HepG2 (cell line): ENCODE measurements around the gene TOR4A. TPM values are rescaled to one million over a fixed set of nuclear protein-coding genes. Genes with fewer than 3 reads are reported as not detected.
A peak's percentile ranks its signal among the peaks of the same experiment; 100 is the strongest.

ENCODE experiments used
- ATAC-seq: fragments of 200-7000 bp; cut with Tn5 transposase; 3 replicates; pipeline ENCODE4 v1.9.1; 2020; ENCODE audit warnings: mild to moderate bottlenecking, moderate library complexity
- BruUV-seq: library from RNA; stranded (reverse); fragments of 400-500 nt; replicated peaks from 2 replicates; lab custom pipeline; 2021; lab: Mats Ljungman, UMichigan
- CTCF ChIA-PET: fragments of 300-600 bp; formaldehyde crosslinking; extraction: SDS; loops from one replicate; lab custom pipeline; 2021; ENCODE audit warnings: low total read pairs, inconsistent platforms, low intra/inter-chr PET ratio; lab: Yijun Ruan, JAX
- POLR2A ChIA-PET: fragments of 350-600 bp; sonication (Branson Sonifier 250); formaldehyde crosslinking; loops from one replicate; lab custom pipeline; 2020; ENCODE audit warnings: antibody characterized with exemption, inconsistent platforms; lab: Yijun Ruan, JAX
- DNase-seq: peaks from one replicate; pipeline ENCODE4 v3.0.0-alpha.2; 2015; ENCODE audit warnings: low spot score
- FAIRE-seq: peaks from 3 replicates; lab custom pipeline; 2011; peaks lifted over from hg19 to GRCh38; lab: Jason Lieb, UNC
- H2AFZ ChIP-seq: one replicate; pipeline ENCODE4 v1.6.1; 2011; ENCODE audit warnings: low read length, inconsistent platforms
- H3K27ac ChIP-seq: fragments of 300-600 bp; 3 replicates; pipeline ENCODE4 v1.8.0; 2011; ENCODE audit warnings: mixed run types, mild to moderate bottlenecking, mixed read lengths, low read length, inconsistent platforms; ENCODE audit not compliant: insufficient read depth; ENCODE audit errors: extremely low read length
- H3K27me3 ChIP-seq, 2 experiments: fragments of 200-600 bp in 1 of 2; 2 replicates in 1 of 2; 3 replicates in 1 of 2; pipeline versions ENCODE4 v1.6.0 to v1.8.0; 2011; ENCODE audit warnings: low read length in 2 of 2, mild to moderate bottlenecking in 2 of 2, moderate library complexity in 2 of 2, inconsistent platforms in 1 of 2; ENCODE audit not compliant: insufficient read depth in 2 of 2, control insufficient read depth in 1 of 2
- H3K36me3 ChIP-seq, 2 experiments: fragments of 200-600 bp in 1 of 2; replicated peaks in 1 of 2; 2 replicates in 1 of 2; 3 replicates in 1 of 2; pipeline versions ENCODE4 v1.5.1 to v1.8.0; 2011; ENCODE audit warnings: low read length in 2 of 2, inconsistent platforms in 1 of 2; ENCODE audit not compliant: insufficient read depth in 2 of 2, control insufficient read depth in 1 of 2
- H3K4me1 ChIP-seq: 2 replicates; pipeline ENCODE4 v1.5.1; 2012; ENCODE audit warnings: low read length, inconsistent platforms; ENCODE audit not compliant: insufficient read depth
- H3K4me2 ChIP-seq: 2 replicates; pipeline ENCODE4 v1.6.0; 2011; ENCODE audit warnings: low read depth, low read length, inconsistent platforms
- H3K4me3 ChIP-seq, 3 experiments: fragments of 200-600 bp in 1 of 3; sonication (generic), shearing (Covaris generic) in 1 of 3; replicated peaks in 1 of 3; 2 replicates each; pipeline ENCODE4 v1.5.1; 2011 to 2016; ENCODE audit warnings: low read length in 3 of 3, inconsistent platforms in 2 of 3, low read depth in 2 of 3, mild to moderate bottlenecking in 2 of 3, control low read depth in 1 of 3, mixed read lengths in 1 of 3; ENCODE audit not compliant: insufficient read depth in 1 of 3
- H3K79me2 ChIP-seq: one replicate; pipeline ENCODE4 v1.6.1; 2011; ENCODE audit warnings: low read length, inconsistent platforms; ENCODE audit not compliant: insufficient read depth
- H3K9ac ChIP-seq: 2 replicates; pipeline ENCODE4 v1.6.0; 2011; ENCODE audit warnings: mild to moderate bottlenecking, low read depth, low read length, inconsistent platforms; ENCODE audit not compliant: insufficient read depth
- H3K9me3 ChIP-seq: 2 replicates; pipeline ENCODE4 v1.5.1; 2012; ENCODE audit warnings: mild to moderate bottlenecking, low read length
- H4K20me1 ChIP-seq: 2 replicates; pipeline ENCODE4 v1.6.0; 2011; ENCODE audit warnings: inconsistent platforms, mild to moderate bottlenecking, low read length, moderate library complexity; ENCODE audit not compliant: insufficient read depth
- CCDC6 ChIP-seq: sonication (generic); formaldehyde crosslinking; IDR thresholded peaks from 2 replicates; pipeline ENCODE4 v1.8.1; 2022; ENCODE audit warnings: mild to moderate bottlenecking, missing genetic modification reagents, moderate library complexity
- GABPB1 ChIP-seq: IDR thresholded peaks from 2 replicates; pipeline ENCODE4 v1.6.1; 2016; ENCODE audit warnings: mild to moderate bottlenecking, missing genetic modification reagents, moderate library complexity, missing compliant biosample characterization
- HIVEP1 ChIP-seq: sonication (generic); formaldehyde crosslinking; IDR thresholded peaks from 2 replicates; pipeline ENCODE4 v1.4.0; 2020; ENCODE audit warnings: mild to moderate bottlenecking, missing genetic modification reagents
- KDM2A ChIP-seq: sonication (generic); formaldehyde crosslinking; IDR thresholded peaks from 2 replicates; pipeline ENCODE4 v1.4.0; 2020; ENCODE audit warnings: low read depth, missing genetic modification reagents, borderline replicate concordance
- PHF21A ChIP-seq: sonication (generic); formaldehyde crosslinking; IDR thresholded peaks from 2 replicates; pipeline ENCODE4 v1.5.0; 2020; ENCODE audit warnings: mild to moderate bottlenecking, missing genetic modification reagents
- RAD21 ChIP-seq: fragments of 450-650 bp; formaldehyde crosslinking; IDR thresholded peaks from 2 replicates; pipeline ENCODE4 v1.5.0; 2020; ENCODE audit warnings: mild to moderate bottlenecking
- SOX13 ChIP-seq, 3 experiments: fragments of 450-650 bp in 1 of 3; sonication (generic) in 1 of 3; formaldehyde crosslinking in 1 of 3; IDR thresholded peaks in 2 of 3; conservative IDR thresholded peaks in 1 of 3; 2 replicates each; pipeline versions ENCODE4 v1.5.0 to v1.6.1; 2016 to 2020; ENCODE audit warnings: antibody characterized with exemption in 1 of 3, mild to moderate bottlenecking in 1 of 3, missing compliant biosample characterization in 1 of 3, missing genetic modification reagents in 1 of 3, moderate library complexity in 1 of 3
- TMF1 ChIP-seq: sonication (generic); formaldehyde crosslinking; IDR thresholded peaks from 2 replicates; pipeline ENCODE4 v1.8.1; 2022; ENCODE audit warnings: low read depth, missing genetic modification reagents
- ZBTB25 ChIP-seq: IDR thresholded peaks from 2 replicates; pipeline ENCODE4 v1.6.1; 2018; ENCODE audit warnings: missing genetic modification reagents
- ZKSCAN5 ChIP-seq: sonication (generic); formaldehyde crosslinking; IDR thresholded peaks from 2 replicates; pipeline ENCODE4 v1.5.1; 2020; ENCODE audit warnings: mild to moderate bottlenecking, missing genetic modification reagents
- ZMYM2 ChIP-seq: sonication (generic); formaldehyde crosslinking; IDR thresholded peaks from 2 replicates; pipeline ENCODE4 v1.8.0; 2022; ENCODE audit warnings: mild to moderate bottlenecking, missing genetic modification reagents
- ZNF280D ChIP-seq: sonication (generic); formaldehyde crosslinking; IDR thresholded peaks from 2 replicates; pipeline ENCODE4 v1.5.1; 2020; ENCODE audit warnings: mild to moderate bottlenecking, missing genetic modification reagents
- ZNF468 ChIP-seq: sonication (generic); formaldehyde crosslinking; IDR thresholded peaks from 2 replicates; pipeline ENCODE4 v1.8.0; 2022; ENCODE audit warnings: mild to moderate bottlenecking, moderate library complexity, missing genetic modification reagents
- ZNF687 ChIP-seq: sonication (generic); formaldehyde crosslinking; IDR thresholded peaks from 2 replicates; pipeline ENCODE4 v1.5.1; 2020; ENCODE audit warnings: mild to moderate bottlenecking, missing genetic modification reagents, moderate library complexity
- WGBS: methylation state at CpG from one replicate; pipeline ENCODE4 v1.1.6; 2017; ENCODE audit warnings: low lambda C conversion rate; 5-methylcytosine and 5-hydroxymethylcytosine counted together
- in situ Hi-C: cut with HindIII; loops from 2 replicates; pipeline ENCODE4 v1.10.0; 2017; ENCODE audit warnings: low pct_unique_long_range_greater_than_20kb; ENCODE audit not compliant: extremely low pct_ligation_motif_present
- intact Hi-C: fragments of 100-400 bp; cut with micrococcal nuclease; formaldehyde crosslinking; loops from one replicate; pipeline ENCODE4 v1.10.0; 2022; ENCODE audit not compliant: unreplicated experiment
- polyA plus RNA-seq, 8 experiments: library from polyadenylated mRNA; depleted of rRNA in 3 of 8; stranded (reverse) in 7 of 8; unstranded in 1 of 8; fragments of >200 nt; fragmentation: Illumina TruSeq in 4 of 8; extraction: Trizol in 4 of 8; gene quantifications; 2 replicates each; pipeline versions ENCODE4 v1.2.1 to v1.2.3, GENCODE V29; 2011 to 2016; ENCODE audit warnings: low read depth in 4 of 8, missing spikeins in 1 of 8, mixed read lengths in 1 of 8; ENCODE audit not compliant: insufficient read depth in 1 of 8
- total RNA-seq, 5 experiments: library from RNA; depleted of rRNA; stranded (reverse); fragments of >200 nt; fragmentation: Illumina TruSeq; extraction: Trizol; gene quantifications; 2 replicates each; pipeline ENCODE4 v1.2.3, GENCODE V29; 2016; ENCODE audit warnings: low read depth in 1 of 5

The TOR4A gene
- total and polyA plus RNA-seq, 2 of the 13 experiments (the other 11 are each of a cell fraction or from before 2014, with no cell fraction given): 11.1 to 14.2 TPM

GRCh38 chr9:137301081-137301947 lies 23.8 kb downstream of the TOR4A start:
- CTCF ChIA-PET: no interaction called here
- no peak for TF ChIP-seq ZNF468 (CRISPR knock-in tag)
- no peak for TF ChIP-seq HIVEP1 (CRISPR knock-in tag)
- peak; percentile 25; the same call in 1 of the 2 replicates for TF ChIP-seq GABPB1 (CRISPR knock-in tag)
- TF ChIP-seq ZMYM2 (CRISPR knock-in tag): no peak
- TF ChIP-seq ZNF280D (CRISPR knock-in tag): no peak
- peak; percentile 21; the same call in 1 of the 2 replicates for TF ChIP-seq RAD21 (CRISPR knock-in tag)
- no peak for TF ChIP-seq ZBTB25 (CRISPR knock-in tag)
- peak; percentile 46; the same call in 1 of the 2 replicates for TF ChIP-seq KDM2A (CRISPR knock-in tag)
- TF ChIP-seq SOX13 (IDR thresholded peaks at IDR 0.05): no peak
- TF ChIP-seq SOX13 (CRISPR knock-in tag; conservative IDR thresholded peaks at IDR 0.05 in 1 of 2, IDR thresholded peaks at IDR 0.05 in 1 of 2): peak in 1 of 2 experiments; percentile 43; a peak in 2 of 4 replicates
- no peak for TF ChIP-seq TMF1 (CRISPR knock-in tag)
- TF ChIP-seq CCDC6 (CRISPR knock-in tag): peak; percentile 61
- TF ChIP-seq ZNF687 (CRISPR knock-in tag): peak; percentile 84
- TF ChIP-seq ZKSCAN5: no peak
- TF ChIP-seq PHF21A: 0 out of 2 replicates have a peak, but pooled peaks have one; percentile 20

More at GRCh38 chr9:137301081-137301947, 23.8 kb downstream of the TOR4A start:
- Histone ChIP-seq H3K4me1 (peaks cover 77% of the 10 kb centered on the region), H3K27ac (no peak overlapping the region), H3K4me3 (peak overlapping the region; percentile 46 to 63 (median 51)), H3K79me2 (no peaks in the 10 kb centered on the region), H4K20me1 (no peaks in the 10 kb centered on the region), H3K27me3 (peaks cover 12 to 77% of the 10 kb centered on the region in 2 experiments), H2AFZ (no peak overlapping the region), H3K36me3 (no peaks in the 10 kb centered on the region), H3K4me2 (peak overlapping the region; percentile 82), H3K9ac (peak overlapping the region; percentile 15; the same call in 1 of the 2 replicates), H3K9me3 (no peaks in the 10 kb centered on the region)
- FAIRE-seq: no peak
- under 1% methylated on average over 27 of the region's 115 CpGs for WGBS
- no TSS peak for BruUV-seq
- ATAC-seq: peak; percentile 14; the same call in 2 of the 3 replicates
- DNase-seq: no peak
- POLR2A ChIA-PET: interaction anchor here (0.5 to 1.9 kb wide), 6 partner anchors 10 to 147 kb away, joined by 3 to 6 read pairs (median 4); partner anchors contain the start of genes ENTPD8 and TOR4A
- in situ Hi-C loops (no loop called here), intact Hi-C loops (loop anchor here (10.0 kb wide), 1 partner anchor 103 kb away; no protein-coding TSS in a partner anchor)
